BJ (cell line): ENCODE measurements around the gene LPAR3. TPM values are rescaled to one million over a fixed set of nuclear protein-coding genes. Genes with fewer than 3 reads are reported as not detected.

Source experiments
- CTCF ChIA-PET: fragments of 350-600 bp; formaldehyde crosslinking; extraction: SDS; loops from one replicate; lab custom pipeline; 2021; ENCODE audit warnings: antibody characterized with exemption, inconsistent platforms; lab: Yijun Ruan, JAX
- POLR2A ChIA-PET: fragments of 300-600 bp; sonication (Branson Sonifier 250); formaldehyde crosslinking; extraction: SDS; loops from one replicate; lab custom pipeline; 2021; ENCODE audit warnings: antibody characterized with exemption; lab: Charles Lee
- DNase-seq: peaks from one replicate; pipeline ENCODE4 v3.0.0-alpha.2; 2011; ENCODE audit warnings: low read depth
- H3K27me3 ChIP-seq: 2 replicates; pipeline ENCODE4 v1.6.0; 2011; ENCODE audit warnings: low read length; ENCODE audit not compliant: control insufficient read depth, insufficient read depth
- H3K36me3 ChIP-seq: 2 replicates; pipeline ENCODE4 v1.5.1; 2011; ENCODE audit warnings: low read length; ENCODE audit not compliant: control insufficient read depth, insufficient read depth
- H3K4me3 ChIP-seq: 2 replicates; pipeline ENCODE4 v1.5.1; 2011; ENCODE audit warnings: low read depth, mild to moderate bottlenecking, control low read depth, low read length
- polyA plus RNA-seq: library from polyadenylated mRNA; depleted of rRNA; stranded (reverse); fragments of >200 nt; gene quantifications from 2 replicates; pipeline ENCODE4 v1.2.3, GENCODE V29; 2011
- TF ChIP-seq, protein P1 (sequence below): IDR thresholded peaks from 2 replicates; pipeline ENCODE4 v1.5.1; 2011; ENCODE audit warnings: low read depth, mild to moderate bottlenecking, control low read depth, inconsistent platforms, low read length, moderate library complexity; ENCODE audit not compliant: insufficient read depth

Gene LPAR3
- polyA plus RNA-seq, 1 experiment = 0.05 TPM

DNA sequence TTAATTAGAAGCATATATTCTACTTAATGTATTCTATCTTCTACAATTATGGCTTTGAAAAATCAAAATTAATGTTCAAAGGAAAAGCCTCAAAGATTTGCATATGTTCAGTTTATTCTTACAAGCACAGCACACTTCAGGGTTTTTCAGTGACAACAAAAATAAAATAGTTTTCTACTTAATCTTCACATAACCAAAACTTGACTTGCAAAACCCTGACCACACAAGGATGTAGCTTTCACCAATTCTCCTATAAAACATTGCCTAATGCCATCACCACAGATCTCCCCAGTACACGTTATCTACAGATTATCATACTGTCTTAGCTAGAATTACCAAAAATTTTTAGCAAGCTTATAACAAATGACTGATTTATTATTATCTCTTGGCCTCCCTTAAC, 23.3 kb downstream of the LPAR3 start:
- peaks cover 2% of the 10 kb centered on the region; the same call in 1 of the 2 replicates for H3K27me3 ChIP-seq
- H3K4me3 ChIP-seq = no peak overlapping the region
- ChIA-PET CTCF (interaction anchor here (1.0 to 1.1 kb wide), 2 partner anchors 17 to 23 kb away, joined by 3 read pairs; no protein-coding TSS in a partner anchor), POLR2A (no interaction called here)
- no peaks in the 10 kb centered on the region for H3K36me3 ChIP-seq
- TF ChIP-seq, protein P1, sequence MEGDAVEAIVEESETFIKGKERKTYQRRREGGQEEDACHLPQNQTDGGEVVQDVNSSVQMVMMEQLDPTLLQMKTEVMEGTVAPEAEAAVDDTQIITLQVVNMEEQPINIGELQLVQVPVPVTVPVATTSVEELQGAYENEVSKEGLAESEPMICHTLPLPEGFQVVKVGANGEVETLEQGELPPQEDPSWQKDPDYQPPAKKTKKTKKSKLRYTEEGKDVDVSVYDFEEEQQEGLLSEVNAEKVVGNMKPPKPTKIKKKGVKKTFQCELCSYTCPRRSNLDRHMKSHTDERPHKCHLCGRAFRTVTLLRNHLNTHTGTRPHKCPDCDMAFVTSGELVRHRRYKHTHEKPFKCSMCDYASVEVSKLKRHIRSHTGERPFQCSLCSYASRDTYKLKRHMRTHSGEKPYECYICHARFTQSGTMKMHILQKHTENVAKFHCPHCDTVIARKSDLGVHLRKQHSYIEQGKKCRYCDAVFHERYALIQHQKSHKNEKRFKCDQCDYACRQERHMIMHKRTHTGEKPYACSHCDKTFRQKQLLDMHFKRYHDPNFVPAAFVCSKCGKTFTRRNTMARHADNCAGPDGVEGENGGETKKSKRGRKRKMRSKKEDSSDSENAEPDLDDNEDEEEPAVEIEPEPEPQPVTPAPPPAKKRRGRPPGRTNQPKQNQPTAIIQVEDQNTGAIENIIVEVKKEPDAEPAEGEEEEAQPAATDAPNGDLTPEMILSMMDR = no peak
- peak; percentile 52 for DNase-seq

DNA sequence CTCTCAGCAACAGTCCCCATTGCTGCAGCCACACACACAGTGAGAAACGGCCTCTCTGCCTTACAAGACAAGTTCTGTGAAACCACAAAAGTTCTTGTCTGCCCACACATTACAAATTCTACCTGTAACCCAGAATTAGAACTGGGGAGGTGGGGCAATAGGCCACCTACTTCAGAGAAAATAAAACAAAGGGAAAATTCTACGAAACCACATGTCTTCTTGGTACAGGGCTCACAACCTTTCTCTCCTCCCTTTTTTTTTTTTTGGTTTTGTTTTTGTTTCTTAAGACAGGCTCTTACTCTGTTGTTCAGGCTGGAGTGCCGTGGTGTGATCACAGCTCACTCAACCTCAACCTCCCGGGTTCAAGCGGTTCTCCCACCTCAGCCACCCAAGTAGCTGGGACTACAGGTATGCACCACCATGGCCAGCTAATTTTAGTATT, 30.2 kb downstream of the LPAR3 start:
- no peak overlapping the region for H3K4me3 ChIP-seq
- TF ChIP-seq, protein P1 = no peak
- CTCF ChIA-PET = no interaction called here
- H3K27me3 ChIP-seq = no peaks in the 10 kb centered on the region
- H3K36me3 ChIP-seq = no peaks in the 10 kb centered on the region
- POLR2A ChIA-PET = no interaction called here
- DNase-seq = no peak

DNA sequence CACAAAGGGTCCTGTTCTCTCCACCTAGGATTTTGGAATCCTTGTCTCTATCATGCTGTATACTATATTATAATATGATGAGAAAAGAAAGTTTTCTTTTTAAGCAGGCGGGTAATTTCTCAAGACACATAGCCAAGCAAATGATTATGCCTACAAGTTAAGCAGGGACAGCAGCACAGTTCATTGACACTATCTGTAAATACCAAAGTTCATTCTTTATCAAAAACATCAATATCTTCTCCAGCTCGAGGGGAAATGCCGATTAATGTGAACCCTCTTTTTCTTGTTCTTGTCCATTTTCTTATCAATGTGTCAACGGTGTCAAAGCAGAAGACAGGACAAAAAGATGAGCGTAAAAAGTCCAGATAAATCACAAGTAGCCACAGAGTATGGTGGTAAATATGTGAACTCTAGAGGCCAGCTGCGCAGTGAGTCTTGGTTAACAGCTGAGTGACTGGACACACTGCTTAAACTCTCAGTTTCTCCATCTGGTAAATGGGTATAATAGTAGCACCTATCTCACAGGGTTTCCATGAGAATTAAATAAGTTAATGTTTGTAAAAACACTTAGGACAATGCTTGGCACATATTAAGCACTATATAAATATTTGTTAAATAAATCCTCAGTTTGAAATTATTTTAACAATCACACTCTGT, 30.9 kb downstream of the LPAR3 start:
- TF ChIP-seq, protein P1 = no peak
- CTCF ChIA-PET = no interaction called here
- POLR2A ChIA-PET = no interaction called here

DNA sequence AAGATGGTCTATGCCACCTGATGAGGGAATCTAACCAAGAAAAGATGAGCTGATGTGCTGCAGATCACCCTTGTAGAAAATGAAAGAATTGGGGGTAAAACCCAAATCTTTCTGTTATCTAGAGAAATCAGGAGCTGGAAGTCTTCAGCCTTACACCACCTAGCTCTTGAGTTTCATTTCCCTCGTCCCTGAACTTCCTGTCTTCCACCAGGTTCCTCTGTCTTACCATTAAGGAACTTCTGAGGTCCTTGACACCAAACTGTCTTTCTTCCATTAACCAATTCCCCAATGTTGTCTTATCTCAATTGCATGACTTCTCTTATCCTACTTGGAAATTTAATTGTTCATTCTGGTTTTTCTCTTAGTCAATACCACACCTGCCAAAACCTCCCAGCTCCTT, 31.5 kb downstream of the LPAR3 start:
- TF ChIP-seq, protein P1 = no peak
- ChIA-PET CTCF (no interaction called here), POLR2A (no interaction called here)

More for the DNA sequence above, 30.9 kb downstream of the LPAR3 start:
- no peaks in the 10 kb centered on the region for H3K27me3 ChIP-seq
- H3K36me3 ChIP-seq = no peaks in the 10 kb centered on the region
- H3K4me3 ChIP-seq = no peak overlapping the region
- DNase-seq = no peak

DNA sequence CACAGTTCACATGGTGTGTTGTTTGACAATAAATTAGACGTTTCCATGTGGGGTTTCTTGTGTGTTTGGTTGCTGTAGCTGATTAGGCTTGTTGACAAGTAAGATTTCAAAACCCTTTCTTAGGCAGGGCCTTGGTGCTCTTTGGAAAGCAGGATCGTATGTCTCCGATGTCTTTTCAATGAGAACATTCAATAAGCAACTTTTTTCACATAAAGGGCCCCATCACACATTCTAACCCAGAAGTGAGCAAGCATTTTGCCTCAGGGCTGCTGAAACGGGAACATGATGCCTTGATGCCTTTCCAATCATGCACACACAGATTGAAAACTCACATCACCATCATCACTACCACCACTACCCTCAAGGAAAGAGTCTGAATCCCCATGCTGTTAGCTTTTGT, 33.1 kb downstream of the LPAR3 start:
- CTCF ChIA-PET = no interaction called here
- TF ChIP-seq, protein P1 = no peak

More for the DNA sequence above, 31.5 kb downstream of the LPAR3 start:
- Histone ChIP-seq H3K4me3 (no peak overlapping the region), H3K36me3 (no peaks in the 10 kb centered on the region), H3K27me3 (no peaks in the 10 kb centered on the region)
- no peak for DNase-seq

More for the DNA sequence above, 33.1 kb downstream of the LPAR3 start:
- DNase-seq = no peak
- Histone ChIP-seq H3K4me3 (no peak overlapping the region), H3K27me3 (no peaks in the 10 kb centered on the region), H3K36me3 (no peaks in the 10 kb centered on the region)
- POLR2A ChIA-PET = no interaction called here
